Measurements from ENCODE around the gene ACHE. TPM values are rescaled to one million over a fixed set of nuclear protein-coding genes. Genes with fewer than 3 reads are reported as not detected.

ACHE gene
- total and polyA plus RNA-seq, 2 of the 13 experiments (the other 11 are each of a cell fraction or from before 2014, with no cell fraction given): 0.18 to 0.40 TPM

- no peak for TF ChIP-seq AKNA (CRISPR knock-in tag; IDR thresholded peaks at IDR 0.05; ENCODE audit: borderline replicate concordance)
Observed at GRCh38 chr7:100890653-100891567, 4.8 kb downstream of the ACHE start (continued).

GRCh38 chr7:100888988-100889750 lies 6.5 kb downstream of the ACHE start, which contains the start of gene UFSP1:
Gene UFSP1, minus strand, starts transcription at chr7:100889715. Its CDS starts 444 bp downstream, at chr7:100889271.
- intact Hi-C loops (cut with micrococcal nuclease; ENCODE audit: unreplicated experiment): no loop called here
- TF ChIP-seq NFKBIZ (CRISPR knock-in tag; IDR thresholded peaks at IDR 0.05): peak; percentile 64; the same call in 1 of the 2 replicates
- TF ChIP-seq ZNF317 (CRISPR knock-in tag; IDR thresholded peaks at IDR 0.05): 0 out of 2 replicates have a peak, but pooled peaks have one; percentile 37
- peak; percentile 94 for TF ChIP-seq ATF7-NPFF (CRISPR knock-in tag; IDR thresholded peaks at IDR 0.05; ENCODE audit: low read depth)
- TF ChIP-seq ETS1 (CRISPR knock-in tag; IDR thresholded peaks at IDR 0.05): no peak
- TF ChIP-seq STAT6 (CRISPR knock-in tag; IDR thresholded peaks at IDR 0.05; ENCODE audit: borderline replicate concordance): no peak
- TF ChIP-seq MTA1 (CRISPR knock-in tag; IDR thresholded peaks at IDR 0.05; ENCODE audit: borderline replicate concordance): peak; percentile 26; the same call in 1 of the 2 replicates
- TF ChIP-seq ZNF543 (CRISPR knock-in tag; IDR thresholded peaks at IDR 0.05): peak; percentile 92
- peak; percentile 67 for TF ChIP-seq SNAI1 (CRISPR knock-in tag; IDR thresholded peaks at IDR 0.05; ENCODE audit: borderline replicate concordance)

More at GRCh38 chr7:100888988-100889750, 6.5 kb downstream of the ACHE start, which contains the start of gene UFSP1:
- H3K4me1 ChIP-seq (ENCODE audit: insufficient read depth, low read length): peaks cover 64% of the 10 kb centered on the region
- no peaks in the 10 kb centered on the region for H4K20me1 ChIP-seq (ENCODE audit: insufficient read depth, low read length)
- BruUV-seq (replicated peaks): no TSS peak
- no peaks in the 10 kb centered on the region for H3K9me3 ChIP-seq (ENCODE audit: low read length)
- no peak within 1 kb of the TSS for H2AFZ ChIP-seq (ENCODE audit: low read length)
- peak; percentile 75 for ATAC-seq
- H3K27ac ChIP-seq (ENCODE audit: extremely low read length, insufficient read depth, low read length): peak within 1 kb of the TSS; percentile 84
- FAIRE-seq: no peak
- H3K79me2 ChIP-seq (ENCODE audit: insufficient read depth, low read length): peaks cover 10% of the 10 kb centered on the region
- CTCF ChIA-PET (ENCODE audit: low intra/inter-chr PET ratio, low total read pairs): no interaction called here
- peak within 1 kb of the TSS; percentile 91 for H3K4me2 ChIP-seq (ENCODE audit: low read depth, low read length)
- DNase-seq (ENCODE audit: low spot score): no peak
- H3K36me3 ChIP-seq (replicated peaks in 1 of 2; ENCODE audit: control insufficient read depth in 1 of 2, insufficient read depth in 2 of 2, low read length in 2 of 2): peaks cover 18 to 45% of the 10 kb centered on the region in 2 experiments
- no CpG with 5 or more reads among the region's 73 CpGs for WGBS (ENCODE audit: low lambda C conversion rate)
- H3K9ac ChIP-seq (ENCODE audit: insufficient read depth, low read depth, low read length): peak within 1 kb of the TSS; percentile 93
- peaks cover 4 to 13% of the 10 kb centered on the region in 2 experiments; a peak in 4 of 5 replicates for H3K27me3 ChIP-seq (ENCODE audit: control insufficient read depth in 1 of 2, insufficient read depth in 2 of 2, low read length in 2 of 2)
- H3K4me3 ChIP-seq (replicated peaks in 1 of 3; ENCODE audit: insufficient read depth in 1 of 3, low read depth in 2 of 3, low read length in 3 of 3): peak within 1 kb of the TSS; percentile 65 to 79 (median 75)
- in situ Hi-C loops (cut with HindIII; ENCODE audit: extremely low pct_ligation_motif_present, low pct_unique_long_range_greater_than_20kb): loop anchor here (25.0 kb wide), 1 partner anchor 398 kb away; no protein-coding TSS in a partner anchor
- POLR2A ChIA-PET: interaction anchor here (0.5 to 6.0 kb wide), 29 partner anchors 11 to 419 kb away, joined by 3 to 141 read pairs (median 5); partner anchors contain the start of genes AGFG2, FBXO24, PLOD3 and POP7

Data from HepG2 (cell line).